Epithelial cell of esophagus (primary cell): ENCODE results near the gene ARVCF.

Experiments
- DNase-seq: peaks from one replicate; pipeline ENCODE4 v3.0.0; 2010; ENCODE audit warnings: low read depth
- H3K4me3 ChIP-seq: 2 replicates; pipeline ENCODE4 v1.5.1; 2011; ENCODE audit warnings: mild to moderate bottlenecking, low read length, control low read depth
- TF ChIP-seq, protein P1 (sequence below): IDR thresholded peaks from 2 replicates; pipeline ENCODE4 v1.5.1; 2011; ENCODE audit warnings: low read depth, mild to moderate bottlenecking, low read length, control low read depth, inconsistent platforms; ENCODE audit not compliant: insufficient read depth; ENCODE audit errors: missing control alignments

The ARVCF gene

DNA sequence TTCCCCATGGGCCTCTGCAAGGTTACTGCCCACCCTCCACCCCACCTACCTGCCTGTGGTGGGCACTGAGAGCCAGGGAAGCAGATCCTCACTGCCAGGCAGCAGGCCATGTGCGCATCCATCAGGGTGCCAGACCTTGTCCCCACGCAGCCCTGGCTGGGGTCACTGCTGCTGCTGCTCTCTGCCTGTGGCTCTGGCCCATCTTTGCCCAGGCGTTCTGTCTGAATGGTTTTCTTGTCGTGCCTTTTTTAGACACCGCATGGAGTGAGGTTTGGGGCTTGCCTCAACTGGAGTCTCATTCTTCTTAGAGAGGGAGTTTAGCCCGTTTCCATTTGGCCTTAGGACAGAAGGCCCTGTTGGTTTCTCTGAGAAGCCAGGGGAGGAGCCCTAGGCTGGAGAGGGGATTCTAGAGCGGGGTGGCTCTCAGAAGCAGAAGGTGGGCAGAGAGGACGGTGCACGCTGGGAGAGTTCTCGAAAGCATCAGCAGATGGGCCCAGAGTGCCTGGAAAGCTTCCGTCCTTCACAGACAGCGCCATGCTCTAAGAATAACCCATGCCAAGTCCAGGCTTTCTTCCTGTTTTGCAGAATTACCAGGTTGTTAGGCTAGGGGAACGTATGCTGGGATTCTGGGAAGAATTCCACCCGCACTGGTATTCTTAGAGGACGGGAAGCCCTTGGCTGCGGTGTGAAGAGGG lies 12.4 kb upstream of the ARVCF start:
- no peak overlapping the region for H3K4me3 ChIP-seq
- TF ChIP-seq, protein P1, sequence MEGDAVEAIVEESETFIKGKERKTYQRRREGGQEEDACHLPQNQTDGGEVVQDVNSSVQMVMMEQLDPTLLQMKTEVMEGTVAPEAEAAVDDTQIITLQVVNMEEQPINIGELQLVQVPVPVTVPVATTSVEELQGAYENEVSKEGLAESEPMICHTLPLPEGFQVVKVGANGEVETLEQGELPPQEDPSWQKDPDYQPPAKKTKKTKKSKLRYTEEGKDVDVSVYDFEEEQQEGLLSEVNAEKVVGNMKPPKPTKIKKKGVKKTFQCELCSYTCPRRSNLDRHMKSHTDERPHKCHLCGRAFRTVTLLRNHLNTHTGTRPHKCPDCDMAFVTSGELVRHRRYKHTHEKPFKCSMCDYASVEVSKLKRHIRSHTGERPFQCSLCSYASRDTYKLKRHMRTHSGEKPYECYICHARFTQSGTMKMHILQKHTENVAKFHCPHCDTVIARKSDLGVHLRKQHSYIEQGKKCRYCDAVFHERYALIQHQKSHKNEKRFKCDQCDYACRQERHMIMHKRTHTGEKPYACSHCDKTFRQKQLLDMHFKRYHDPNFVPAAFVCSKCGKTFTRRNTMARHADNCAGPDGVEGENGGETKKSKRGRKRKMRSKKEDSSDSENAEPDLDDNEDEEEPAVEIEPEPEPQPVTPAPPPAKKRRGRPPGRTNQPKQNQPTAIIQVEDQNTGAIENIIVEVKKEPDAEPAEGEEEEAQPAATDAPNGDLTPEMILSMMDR, result no peak
- DNase-seq, result no peak

DNA sequence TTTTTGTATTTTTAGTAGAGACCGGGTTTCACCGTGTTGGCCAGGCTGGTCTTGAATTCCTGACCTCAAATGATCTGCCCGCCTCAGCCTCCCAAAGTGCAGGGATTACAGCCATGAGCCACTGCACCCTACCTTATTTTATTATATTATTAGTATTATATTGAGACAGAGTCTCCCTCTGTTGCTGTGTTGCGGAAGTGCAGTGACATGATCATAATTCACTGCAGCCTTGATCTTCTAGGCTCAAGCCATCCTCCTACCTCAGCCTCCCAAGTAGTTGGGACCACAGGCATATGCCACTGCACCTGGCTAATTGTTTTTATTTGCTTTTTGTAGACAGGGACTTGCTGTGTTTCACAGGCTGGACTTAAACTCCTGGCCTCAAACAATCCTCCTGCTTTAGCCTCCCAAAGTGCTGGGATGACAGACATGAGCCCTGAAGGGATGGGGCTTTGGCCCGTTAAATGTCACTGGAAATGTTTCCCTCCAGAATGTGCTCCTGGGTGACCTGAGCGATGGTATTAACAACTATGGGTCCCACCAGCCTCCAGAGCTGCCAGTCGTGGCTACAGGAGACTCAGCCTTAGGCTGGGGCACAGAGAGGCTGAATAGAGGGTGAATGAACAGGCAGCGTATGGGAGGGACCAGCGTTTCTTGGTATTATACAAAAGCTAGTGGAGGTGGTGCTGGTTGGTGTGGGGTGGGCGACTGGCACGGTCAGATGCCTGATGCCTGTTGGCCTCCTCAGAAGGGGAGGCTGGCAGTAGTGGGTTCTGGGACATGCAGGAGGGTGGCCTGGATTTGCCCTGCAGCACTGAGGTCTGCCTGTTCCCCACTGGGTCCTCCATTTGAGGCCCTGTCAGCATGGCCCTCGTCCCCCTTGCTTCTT lies 11.6 kb upstream of the ARVCF start:
- TF ChIP-seq, protein P1, result peak; percentile 51
- H3K4me3 ChIP-seq, result no peak overlapping the region
- DNase-seq, result peak; percentile 38

DNA sequence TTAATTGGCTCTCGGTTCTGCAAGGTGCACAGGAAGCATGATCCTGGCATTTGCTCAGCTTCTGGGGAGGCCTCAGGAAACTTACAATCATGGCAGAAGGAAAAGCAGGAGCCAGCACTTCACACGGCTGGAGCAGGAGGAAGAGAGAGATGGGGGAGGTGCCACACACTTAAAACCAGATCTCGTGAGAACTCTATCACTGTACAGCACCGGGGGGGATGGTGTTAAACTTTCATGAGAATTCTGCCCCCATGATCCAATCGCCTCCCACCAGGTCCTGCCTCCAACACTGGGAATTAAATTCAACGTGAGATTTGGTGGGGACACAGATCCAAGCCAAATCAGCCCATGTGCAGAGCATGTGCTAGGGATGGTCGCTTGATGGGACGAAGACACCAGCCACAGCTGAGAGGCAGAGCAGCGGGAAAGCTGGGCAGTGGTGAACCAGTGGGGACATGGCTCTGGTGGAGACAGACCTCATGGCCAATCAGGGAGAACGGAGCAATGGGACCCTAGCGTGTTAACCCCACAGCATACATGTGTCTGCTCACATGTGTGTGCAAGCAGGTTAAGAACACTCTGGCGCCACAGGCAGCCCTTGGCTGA lies 10.5 kb upstream of the ARVCF start:
- no peak overlapping the region for H3K4me3 ChIP-seq
- TF ChIP-seq, protein P1, result no peak
- no peak for DNase-seq

DNA sequence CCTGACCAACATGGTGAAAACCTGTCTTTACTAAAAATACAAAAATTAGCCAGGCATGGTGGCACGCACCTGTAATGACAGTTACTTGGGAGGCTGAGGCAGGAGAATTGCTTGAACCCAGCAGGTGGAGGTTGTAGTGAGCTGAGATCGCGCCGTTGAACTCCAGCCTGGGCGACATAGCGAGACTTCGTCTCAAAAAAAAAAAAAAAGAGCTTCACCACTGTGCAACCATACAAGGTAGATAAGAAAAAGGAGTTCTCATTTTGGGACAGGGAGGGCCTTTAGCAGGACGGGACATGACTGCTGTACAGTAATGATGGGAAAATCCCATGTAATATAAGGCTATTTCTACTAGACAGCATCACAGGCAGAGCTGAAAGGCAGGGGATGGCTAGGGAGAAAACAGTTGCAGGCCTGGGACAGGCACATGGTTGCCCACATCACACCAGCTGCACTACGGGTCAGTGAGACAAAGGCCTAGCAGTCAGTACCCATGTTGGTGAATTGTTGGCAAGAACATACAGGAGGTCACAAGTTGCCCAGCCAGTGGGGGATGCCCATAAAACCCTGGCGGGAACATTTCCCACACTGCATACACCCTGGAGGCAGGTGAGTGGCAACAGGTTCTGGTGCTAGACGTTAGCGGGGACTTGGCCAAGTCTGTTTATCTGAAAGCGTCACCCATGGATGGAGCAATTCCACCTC lies 9.7 kb upstream of the ARVCF start:
- TF ChIP-seq, protein P1, result no peak
- DNase-seq, result no peak

DNA sequence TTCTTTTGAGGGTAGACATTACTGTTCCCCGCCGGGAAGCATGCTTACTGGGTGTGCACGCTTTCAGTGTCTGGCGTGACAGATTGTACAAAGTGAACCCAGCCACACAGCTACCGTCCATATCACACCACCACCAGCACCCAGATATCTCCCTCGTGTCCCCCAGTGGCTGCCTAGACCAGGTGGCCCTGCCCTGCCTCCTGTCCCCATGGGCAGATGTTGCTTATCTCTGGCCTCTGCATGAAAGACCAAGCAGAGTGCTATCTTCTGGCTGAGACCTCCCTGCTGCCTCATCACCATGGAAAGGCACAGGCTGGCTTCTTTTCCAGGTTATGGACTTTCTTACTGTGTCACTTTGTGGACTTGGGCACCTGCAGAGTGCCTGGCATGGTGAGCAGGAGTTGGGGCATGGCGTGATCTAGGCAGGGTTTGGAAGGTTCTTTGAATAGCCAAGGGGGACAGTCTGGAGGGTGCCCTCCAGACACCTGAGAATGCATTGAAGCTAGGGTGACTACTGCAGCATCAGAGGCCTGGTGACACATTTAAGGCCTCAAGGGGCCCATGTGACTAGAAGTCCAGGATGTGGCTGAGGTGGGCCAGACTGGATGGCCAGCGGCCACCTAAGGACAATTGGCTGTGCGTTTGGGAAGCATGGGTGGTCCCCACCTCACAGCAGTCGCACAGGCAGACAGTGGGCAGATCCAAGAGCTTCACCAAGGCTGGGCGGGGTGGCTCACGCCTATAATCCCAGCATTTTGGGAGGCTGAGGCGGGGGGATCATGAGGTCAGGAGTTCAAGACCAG lies 9.0 kb upstream of the ARVCF start:
- no peak overlapping the region for H3K4me3 ChIP-seq
- DNase-seq, result no peak
- TF ChIP-seq, protein P1, result no peak

More for the DNA sequence above, 9.7 kb upstream of the ARVCF start:
- no peak overlapping the region for H3K4me3 ChIP-seq
